HEK293 (cell line): Measurements from ENCODE around the gene HEBP2.

Experiments used
- CTCF ChIA-PET: fragments of 350-600 bp; formaldehyde crosslinking; extraction: SDS; loops from one replicate; lab custom pipeline; 2021; ENCODE audit warnings: antibody characterized with exemption; lab: Yijun Ruan, JAX
- POLR2A ChIA-PET: fragments of 300-600 bp; formaldehyde crosslinking; extraction: SDS; loops from one replicate; lab custom pipeline; 2020; ENCODE audit warnings: antibody characterized with exemption, inconsistent platforms; lab: Yijun Ruan, JAX
- H3K27ac ChIP-seq: fragments of 200-500 bp; sonication (Bioruptor generic); 2 replicates; pipeline ENCODE4 v1.5.1; 2014; ENCODE audit warnings: low read depth, low read length, control low read depth, inconsistent platforms; ENCODE audit errors: extremely low read depth
- H3K36me3 ChIP-seq, 2 experiments: fragments of 200-500 bp in 1 of 2; sonication (Bioruptor generic) in 1 of 2; 1 replicate in 1 of 2; 2 replicates in 1 of 2; pipeline ENCODE4 v1.5.1; 2014 to 2017; ENCODE audit warnings: inconsistent platforms in 2 of 2, low read length in 2 of 2; ENCODE audit not compliant: control insufficient read depth in 2 of 2, insufficient read depth in 1 of 2
- H3K4me1 ChIP-seq: fragments of 200-500 bp; sonication (Bioruptor generic); 2 replicates; pipeline ENCODE4 v1.5.1; 2014; ENCODE audit warnings: mild to moderate bottlenecking, low read length, inconsistent platforms; ENCODE audit not compliant: control insufficient read depth, insufficient read depth
- H3K4me3 ChIP-seq: 2 replicates; pipeline ENCODE4 v1.5.1; 2011; ENCODE audit warnings: low read depth, mild to moderate bottlenecking, control low read depth, low read length, moderate library complexity
- H3K9me3 ChIP-seq: fragments of 200-500 bp; sonication (Bioruptor generic); 2 replicates; pipeline ENCODE4 v1.5.1; 2014; ENCODE audit warnings: low read depth, low read length, inconsistent platforms; ENCODE audit not compliant: control insufficient read depth, insufficient read depth
- HIC1 ChIP-seq: fragments of 450-650 bp; formaldehyde crosslinking; IDR thresholded peaks from 2 replicates; pipeline ENCODE4 v1.5.1; 2016; ENCODE audit warnings: missing biosample characterization, missing genetic modification characterization
- INSM2 ChIP-seq: fragments of 450-650 bp; formaldehyde crosslinking; IDR thresholded peaks from 2 replicates; pipeline ENCODE4 v1.5.1; 2016; ENCODE audit warnings: missing biosample characterization, missing genetic modification characterization
- PRDM1 ChIP-seq: fragments of 450-650 bp; formaldehyde crosslinking; IDR thresholded peaks from 2 replicates; pipeline ENCODE4; 2016; ENCODE audit warnings: missing biosample characterization, missing genetic modification characterization
- TSHZ1 ChIP-seq: fragments of 450-650 bp; formaldehyde crosslinking; IDR thresholded peaks from 2 replicates; pipeline ENCODE4 v1.5.1; 2016; ENCODE audit warnings: missing biosample characterization, missing genetic modification characterization, borderline replicate concordance
- ZEB2 ChIP-seq: fragments of 450-650 bp; formaldehyde crosslinking; IDR thresholded peaks from 2 replicates; pipeline ENCODE4 v1.5.1; 2016; ENCODE audit warnings: missing biosample characterization, missing genetic modification characterization
- ZNF112 ChIP-seq: fragments of 450-650 bp; formaldehyde crosslinking; IDR thresholded peaks from 2 replicates; pipeline ENCODE4 v1.5.0; 2017; ENCODE audit warnings: missing biosample characterization, missing genetic modification characterization
- ZNF114 ChIP-seq: fragments of 450-650 bp; formaldehyde crosslinking; IDR thresholded peaks from 2 replicates; pipeline ENCODE4 v1.5.0; 2017; ENCODE audit warnings: missing biosample characterization, missing genetic modification characterization
- ZNF18 ChIP-seq: fragments of 450-650 bp; formaldehyde crosslinking; IDR thresholded peaks from 2 replicates; pipeline ENCODE4 v1.5.1; 2016; ENCODE audit warnings: missing biosample characterization, missing genetic modification characterization
- ZNF24 ChIP-seq: fragments of 450-650 bp; formaldehyde crosslinking; IDR thresholded peaks from 2 replicates; pipeline ENCODE4 v1.5.1; 2016; ENCODE audit warnings: missing biosample characterization, missing genetic modification characterization
- ZNF280D ChIP-seq: fragments of 450-650 bp; formaldehyde crosslinking; IDR thresholded peaks from 2 replicates; pipeline ENCODE4 v1.5.1; 2016; ENCODE audit warnings: missing biosample characterization, missing genetic modification characterization
- ZNF423 ChIP-seq: fragments of 450-650 bp; formaldehyde crosslinking; IDR thresholded peaks from 2 replicates; pipeline ENCODE4 v1.5.1; 2016; ENCODE audit warnings: missing biosample characterization, missing genetic modification characterization
- ZNF433 ChIP-seq: fragments of 450-650 bp; formaldehyde crosslinking; IDR thresholded peaks from 2 replicates; pipeline ENCODE4 v1.5.1; 2016; ENCODE audit warnings: missing biosample characterization, missing genetic modification characterization, low read depth
- ZNF571 ChIP-seq: fragments of 450-650 bp; formaldehyde crosslinking; IDR thresholded peaks from 2 replicates; pipeline ENCODE4 v1.5.0; 2017; ENCODE audit warnings: missing biosample characterization, missing genetic modification characterization
- ZNF629 ChIP-seq: fragments of 450-650 bp; formaldehyde crosslinking; IDR thresholded peaks from 2 replicates; pipeline ENCODE4 v1.5.1; 2017; ENCODE audit warnings: missing biosample characterization, missing genetic modification characterization
- ZNF76 ChIP-seq: fragments of 450-650 bp; formaldehyde crosslinking; IDR thresholded peaks from 2 replicates; pipeline ENCODE4; 2016; ENCODE audit warnings: low read depth, missing biosample characterization, missing genetic modification characterization, borderline replicate concordance
- ZNF791 ChIP-seq: fragments of 450-650 bp; formaldehyde crosslinking; IDR thresholded peaks from 2 replicates; pipeline ENCODE4 v1.5.1; 2016; ENCODE audit warnings: missing biosample characterization, missing genetic modification characterization
- ZSCAN18 ChIP-seq: fragments of 450-650 bp; formaldehyde crosslinking; IDR thresholded peaks from 2 replicates; pipeline ENCODE4 v1.5.1; 2016; ENCODE audit warnings: missing biosample characterization, missing genetic modification characterization

Gene HEBP2

GRCh38 chr6:138415125-138415524, 11.1 kb downstream of the HEBP2 start:
- CTCF ChIA-PET = interaction anchor here (0.5 to 3.2 kb wide), 5 partner anchors 11 to 176 kb away, joined by 3 to 25 read pairs (median 3); partner anchors contain the start of gene HEBP2
- Histone ChIP-seq H3K4me1 (0 out of 2 replicates have a peak, but pooled peaks cover 2% of the 10 kb centered on the region), H3K9me3 (no peaks in the 10 kb centered on the region), H3K36me3 (peaks cover 29 to 90% of the 10 kb centered on the region in 2 experiments), H3K4me3 (no peak overlapping the region), H3K27ac (no peak overlapping the region)
- POLR2A ChIA-PET = no interaction called here
- no peak for TF ChIP-seq HIC1 (tag by site-specific recombination)
- no peak for TF ChIP-seq ZNF629 (tag by site-specific recombination)
- TF ChIP-seq ZNF571 = no peak
- TF ChIP-seq ZEB2 = no peak
- TF ChIP-seq ZNF423 (tag by site-specific recombination) = no peak
- no peak for TF ChIP-seq ZNF18 (tag by site-specific recombination)
- TF ChIP-seq PRDM1 (tag by site-specific recombination) = no peak
- no peak for TF ChIP-seq TSHZ1 (tag by site-specific recombination)

- H3K4me1 ChIP-seq = no peaks in the 10 kb centered on the region
- CTCF ChIA-PET = interaction anchor here (0.6 to 3.2 kb wide), 4 partner anchors 12 to 348 kb away, joined by 3 to 25 read pairs (median 3); partner anchors contain the start of gene HEBP2
- H3K27ac ChIP-seq = no peak overlapping the region
- H3K36me3 ChIP-seq = peaks cover 22 to 87% of the 10 kb centered on the region in 2 experiments
- POLR2A ChIA-PET = interaction anchor here (1.2 kb wide), 1 partner anchor 12 kb away, joined by 3 read pairs; the partner anchor contains the start of gene HEBP2
- TF ChIP-seq INSM2 (tag by site-specific recombination) (no peak), ZSCAN18 (no peak), ZNF112 (no peak), ZNF791 (tag by site-specific recombination) (no peak), HIC1 (tag by site-specific recombination) (no peak), ZNF280D (tag by site-specific recombination) (no peak), ZNF24 (tag by site-specific recombination) (no peak), ZNF433 (tag by site-specific recombination) (no peak), ZNF114 (tag by site-specific recombination) (no peak), ZNF76 (tag by site-specific recombination) (no peak)
- no peak overlapping the region for H3K4me3 ChIP-seq
- no peaks in the 10 kb centered on the region for H3K9me3 ChIP-seq
Measured at GRCh38 chr6:138416206-138416605, 12.2 kb downstream of the HEBP2 start.
